Nephron (organoid): ENCODE results near the gene PTPA.

Source experiments
- H3K27ac Mint-ChIP-seq, 3 experiments: 2 replicates each; pipeline ENCODE4 v1.8.0; 2020; ENCODE audit warnings: mixed read lengths in 3 of 3, mild to moderate bottlenecking in 2 of 3, moderate library complexity in 1 of 3
- H3K27me3 Mint-ChIP-seq: 2 replicates; pipeline ENCODE4 v1.8.0; 2021; ENCODE audit warnings: low read depth, mild to moderate bottlenecking, moderate library complexity, mixed read lengths
- H3K36me3 Mint-ChIP-seq: 2 replicates; pipeline ENCODE4 v1.8.0; 2020; ENCODE audit warnings: low read depth, mixed read lengths
- H3K4me1 Mint-ChIP-seq: 2 replicates; pipeline ENCODE4 v1.8.0; 2020; ENCODE audit warnings: mixed read lengths
- H3K4me3 Mint-ChIP-seq, 3 experiments: 2 replicates each; pipeline ENCODE4 v1.8.0; 2020; ENCODE audit warnings: mild to moderate bottlenecking in 3 of 3, mixed read lengths in 3 of 3, moderate library complexity in 2 of 3
- H3K9me3 Mint-ChIP-seq: 2 replicates; pipeline ENCODE4 v1.8.0; 2020; ENCODE audit warnings: mixed read lengths
- TF ChIP-seq, protein P1 (sequence below), 3 experiments: fragments of 200-600 bp; sonication (generic); IDR thresholded peaks; one replicate each; pipeline ENCODE4 v1.5.0; 2021; ENCODE audit warnings: antibody characterized with exemption in 3 of 3; ENCODE audit not compliant: unreplicated experiment in 3 of 3

PTPA gene

DNA sequence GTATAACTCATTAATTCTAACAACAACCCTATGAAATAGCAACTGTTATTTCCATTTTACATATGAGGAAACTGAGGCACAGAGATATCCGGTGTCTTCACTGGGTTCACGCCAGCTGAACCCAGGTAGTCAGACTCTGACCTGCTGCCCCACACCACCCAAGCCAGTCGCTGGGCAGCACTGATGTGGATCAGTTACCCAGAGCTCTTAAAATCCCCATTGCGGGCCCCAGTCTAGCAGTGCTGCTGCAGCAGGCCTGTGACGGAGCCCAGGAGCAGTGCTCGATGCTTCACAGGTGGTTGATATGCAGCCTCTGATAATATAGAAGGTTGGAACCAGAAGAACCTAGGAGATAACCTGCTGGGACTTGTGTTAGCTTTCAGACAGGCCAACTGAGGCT, 24.3 kb downstream of the PTPA start:
- H3K4me1 Mint-ChIP-seq, result peaks cover 33% of the 10 kb centered on the region
- no peaks in the 10 kb centered on the region for H3K27me3 Mint-ChIP-seq
- H3K4me3 Mint-ChIP-seq, result no peak overlapping the region
- no peaks in the 10 kb centered on the region for H3K9me3 Mint-ChIP-seq
- TF ChIP-seq, protein P1, sequence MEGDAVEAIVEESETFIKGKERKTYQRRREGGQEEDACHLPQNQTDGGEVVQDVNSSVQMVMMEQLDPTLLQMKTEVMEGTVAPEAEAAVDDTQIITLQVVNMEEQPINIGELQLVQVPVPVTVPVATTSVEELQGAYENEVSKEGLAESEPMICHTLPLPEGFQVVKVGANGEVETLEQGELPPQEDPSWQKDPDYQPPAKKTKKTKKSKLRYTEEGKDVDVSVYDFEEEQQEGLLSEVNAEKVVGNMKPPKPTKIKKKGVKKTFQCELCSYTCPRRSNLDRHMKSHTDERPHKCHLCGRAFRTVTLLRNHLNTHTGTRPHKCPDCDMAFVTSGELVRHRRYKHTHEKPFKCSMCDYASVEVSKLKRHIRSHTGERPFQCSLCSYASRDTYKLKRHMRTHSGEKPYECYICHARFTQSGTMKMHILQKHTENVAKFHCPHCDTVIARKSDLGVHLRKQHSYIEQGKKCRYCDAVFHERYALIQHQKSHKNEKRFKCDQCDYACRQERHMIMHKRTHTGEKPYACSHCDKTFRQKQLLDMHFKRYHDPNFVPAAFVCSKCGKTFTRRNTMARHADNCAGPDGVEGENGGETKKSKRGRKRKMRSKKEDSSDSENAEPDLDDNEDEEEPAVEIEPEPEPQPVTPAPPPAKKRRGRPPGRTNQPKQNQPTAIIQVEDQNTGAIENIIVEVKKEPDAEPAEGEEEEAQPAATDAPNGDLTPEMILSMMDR (IDR thresholded peaks at IDR 0.05; ENCODE audit: unreplicated experiment in 3 of 3), result no peak
- peaks cover 34% of the 10 kb centered on the region for H3K36me3 Mint-ChIP-seq
- H3K27ac Mint-ChIP-seq, result no peak overlapping the region

DNA sequence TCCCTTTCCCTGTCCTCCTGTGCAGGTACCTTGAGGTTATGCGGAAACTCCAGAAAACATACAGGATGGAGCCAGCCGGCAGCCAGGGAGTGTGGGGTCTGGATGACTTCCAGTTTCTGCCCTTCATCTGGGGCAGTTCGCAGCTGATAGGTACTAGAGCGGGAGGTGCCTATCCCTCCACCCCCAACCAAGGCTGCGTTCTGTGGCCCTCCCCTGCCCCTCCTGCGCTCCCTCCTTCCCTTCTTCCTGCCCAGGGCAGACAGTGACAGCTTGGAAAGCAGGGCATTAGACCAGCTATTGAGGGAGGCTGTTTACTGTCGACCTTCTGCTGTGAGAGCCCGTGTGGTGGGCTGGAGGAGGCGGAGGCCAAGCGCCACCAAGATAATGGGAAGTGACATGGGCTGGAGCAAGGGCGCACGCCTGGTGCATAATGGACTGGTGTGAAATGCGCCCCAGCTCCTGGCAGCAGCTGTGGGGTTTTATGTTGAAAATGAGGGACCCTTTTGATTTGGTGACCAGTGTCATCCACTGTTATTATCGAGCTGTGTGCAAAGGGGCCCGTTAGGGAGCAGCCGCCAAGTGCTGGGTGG, 25.3 kb downstream of the PTPA start:
- H3K27me3 Mint-ChIP-seq, result no peaks in the 10 kb centered on the region
- peaks cover 24% of the 10 kb centered on the region for H3K36me3 Mint-ChIP-seq
- no peaks in the 10 kb centered on the region for H3K9me3 Mint-ChIP-seq
- H3K4me3 Mint-ChIP-seq, result no peak overlapping the region
- H3K27ac Mint-ChIP-seq, result peak overlapping the region; percentile 27 to 98 (median 44)
- H3K4me1 Mint-ChIP-seq, result peaks cover 43% of the 10 kb centered on the region
- TF ChIP-seq, protein P1 (IDR thresholded peaks at IDR 0.05; ENCODE audit: unreplicated experiment in 3 of 3), result no peak

DNA sequence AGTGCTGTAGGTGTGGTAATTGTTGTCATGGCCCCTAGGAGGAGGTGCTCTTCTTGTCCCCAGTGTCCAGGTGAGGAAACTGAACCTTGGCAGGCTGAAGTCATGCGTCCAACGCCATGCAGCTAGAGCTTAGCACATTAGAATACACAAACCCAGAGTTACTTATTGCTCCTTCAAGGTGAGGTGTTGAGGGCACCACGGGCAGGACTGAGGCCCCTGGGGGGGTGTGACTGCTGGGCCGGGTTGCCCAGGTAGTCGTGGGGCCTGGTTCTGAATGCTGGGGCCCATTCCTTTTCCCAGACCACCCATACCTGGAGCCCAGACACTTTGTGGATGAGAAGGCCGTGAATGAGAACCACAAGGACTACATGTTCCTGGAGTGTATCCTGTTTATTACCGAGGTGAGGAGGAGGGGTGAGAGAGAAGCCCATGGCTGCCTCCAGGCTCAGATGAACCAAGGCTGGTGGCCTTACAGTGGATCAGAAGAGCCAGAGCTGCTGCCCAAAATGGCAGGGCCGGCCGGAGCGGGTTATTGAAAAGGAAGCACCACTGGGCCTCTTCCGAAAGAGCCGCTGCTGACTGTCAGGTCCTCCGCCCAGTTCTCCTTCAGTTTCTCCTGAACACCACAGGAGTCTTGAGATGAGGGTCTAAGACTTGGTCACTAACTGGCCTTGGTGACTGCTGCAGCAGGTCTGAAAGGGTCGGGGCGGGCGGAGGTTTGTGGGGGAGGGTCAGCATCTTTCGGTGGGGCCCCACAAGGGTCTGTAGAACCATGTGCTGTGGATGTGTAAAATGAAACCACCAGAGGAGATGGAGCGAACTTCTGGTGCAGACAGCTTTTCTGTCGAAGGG, 26.3 kb downstream of the PTPA start:
- peaks cover 19% of the 10 kb centered on the region for H3K36me3 Mint-ChIP-seq
- peak overlapping the region; percentile 98 to 99 (median 98) for H3K27ac Mint-ChIP-seq
- H3K4me3 Mint-ChIP-seq, result peak overlapping the region; percentile 27 to 50 (median 36)
- H3K9me3 Mint-ChIP-seq, result no peaks in the 10 kb centered on the region
- peaks cover 50% of the 10 kb centered on the region for H3K4me1 Mint-ChIP-seq
- TF ChIP-seq, protein P1 (IDR thresholded peaks at IDR 0.05; ENCODE audit: unreplicated experiment in 3 of 3), result no peak
- no peaks in the 10 kb centered on the region for H3K27me3 Mint-ChIP-seq

DNA sequence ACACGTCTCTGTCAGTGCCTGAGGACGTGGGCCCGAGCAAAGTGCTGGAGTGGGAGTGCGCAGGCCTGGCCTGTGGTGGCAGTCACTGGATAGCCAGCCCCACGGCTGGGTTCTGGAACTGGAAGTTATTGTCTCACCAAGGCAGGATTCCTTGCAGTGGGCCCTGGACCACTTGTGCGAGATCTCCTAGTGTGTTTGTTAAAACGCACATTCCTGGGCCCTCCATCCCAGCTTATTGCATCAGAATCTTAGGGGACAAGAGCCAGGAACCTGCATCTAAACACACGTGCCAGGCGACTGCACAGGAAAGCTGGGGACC, 26.9 kb downstream of the PTPA start:
- peaks cover 56% of the 10 kb centered on the region for H3K4me1 Mint-ChIP-seq
- no peaks in the 10 kb centered on the region for H3K9me3 Mint-ChIP-seq
- no peaks in the 10 kb centered on the region for H3K27me3 Mint-ChIP-seq
- TF ChIP-seq, protein P1 (IDR thresholded peaks at IDR 0.05; ENCODE audit: unreplicated experiment in 3 of 3), result no peak
- peak overlapping the region; percentile 27 to 50 (median 36) for H3K4me3 Mint-ChIP-seq
- peaks cover 23% of the 10 kb centered on the region for H3K36me3 Mint-ChIP-seq
- H3K27ac Mint-ChIP-seq, result peak overlapping the region; percentile 98 to 99 (median 98)

DNA sequence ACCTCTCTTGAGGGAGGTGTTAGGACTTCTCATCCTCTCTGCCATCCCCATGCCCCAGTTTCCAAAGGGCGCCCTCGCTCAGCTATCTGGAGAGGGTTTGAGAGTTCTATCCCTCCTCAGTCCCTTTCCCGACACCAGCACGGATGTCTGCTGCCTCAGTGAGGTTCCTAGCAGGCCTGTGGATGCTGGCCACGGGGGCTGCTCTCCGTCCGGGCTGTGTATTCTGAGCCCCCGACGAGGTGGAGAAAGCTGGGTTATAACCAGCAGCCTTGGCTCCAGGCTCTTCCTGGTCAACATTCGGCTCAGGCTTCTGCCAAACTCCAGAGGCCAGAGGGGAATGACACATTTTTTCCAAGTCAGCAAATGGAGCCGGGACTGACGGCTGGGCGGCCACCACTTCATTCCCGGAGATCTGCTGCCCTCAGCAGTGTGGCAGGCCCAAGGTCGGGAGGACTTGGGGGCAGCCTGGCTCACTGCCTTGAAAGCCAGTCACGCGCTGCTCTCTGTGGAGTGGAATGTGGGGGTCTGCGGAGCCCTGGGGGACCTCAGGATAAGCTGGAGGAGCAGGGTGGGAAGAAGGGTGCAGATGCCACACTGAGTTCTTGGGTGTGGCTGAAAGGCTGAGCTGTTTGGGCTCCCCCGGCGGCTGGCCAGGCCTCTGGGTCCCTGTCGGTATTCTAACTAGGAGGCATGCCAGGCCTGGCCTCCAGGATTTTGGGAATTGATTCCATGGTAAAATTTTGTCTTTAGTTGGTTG, 27.4 kb downstream of the PTPA start:
- Mint-ChIP-seq H3K4me1 (peaks cover 60% of the 10 kb centered on the region), H3K27ac (peak overlapping the region; percentile 98 to 99 (median 98)), H3K36me3 (peaks cover 21% of the 10 kb centered on the region), H3K27me3 (no peaks in the 10 kb centered on the region), H3K9me3 (no peaks in the 10 kb centered on the region), H3K4me3 (peak overlapping the region; percentile 73 to 81 (median 80))
- TF ChIP-seq, protein P1 (IDR thresholded peaks at IDR 0.05; ENCODE audit: unreplicated experiment in 3 of 3), result no peak
